IPS-NIHi11 (cell line): ENCODE measurements around the gene NCR3LG1.

Source experiments
- DNase-seq: peaks from one replicate; pipeline ENCODE4 v3.0.0; 2012; ENCODE audit warnings: mixed read lengths, low spot score

The NCR3LG1 gene

GRCh38 chr11:17393472-17393871, 41.9 kb downstream of the NCR3LG1 start:
- DNase-seq = no peak

GRCh38 chr11:17394743-17395390, 43.3 kb downstream of the NCR3LG1 start:
- no peak for DNase-seq

GRCh38 chr11:17395554-17395961, 44.0 kb downstream of the NCR3LG1 start:
- no peak for DNase-seq

- DNase-seq = no peak
These were observed 44.4 kb downstream of the NCR3LG1 start for GRCh38 chr11:17395978-17396377.

- DNase-seq = no peak
These were observed 45.2 kb downstream of the NCR3LG1 start for GRCh38 chr11:17396598-17397310.

- DNase-seq = no peak
These were observed 45.9 kb downstream of the NCR3LG1 start for GRCh38 chr11:17397311-17398002.

GRCh38 chr11:17399236-17399635, 47.6 kb downstream of the NCR3LG1 start:
- no peak for DNase-seq

GRCh38 chr11:17400048-17400775, 48.6 kb downstream of the NCR3LG1 start:
- DNase-seq = no peak

GRCh38 chr11:17401316-17401715, 49.7 kb downstream of the NCR3LG1 start:
- DNase-seq = no peak

- no peak for DNase-seq
These were observed 50.2 kb downstream of the NCR3LG1 start for GRCh38 chr11:17401841-17402240.

GRCh38 chr11:17402486-17402885, 50.9 kb downstream of the NCR3LG1 start:
- DNase-seq = no peak

- DNase-seq = no peak
These were observed 52.6 kb downstream of the NCR3LG1 start for GRCh38 chr11:17403980-17404759.

GRCh38 chr11:17405232-17406005, 53.8 kb downstream of the NCR3LG1 start:
- no peak for DNase-seq

- no peak for DNase-seq
These were observed 54.6 kb downstream of the NCR3LG1 start for GRCh38 chr11:17406082-17406817.

GRCh38 chr11:17406818-17407149, 55.2 kb downstream of the NCR3LG1 start:
- DNase-seq = no peak

GRCh38 chr11:17407575-17407974, 56.0 kb downstream of the NCR3LG1 start:
- DNase-seq = no peak

GRCh38 chr11:17408026-17408425, 56.4 kb downstream of the NCR3LG1 start:
- DNase-seq = no peak

- no peak for DNase-seq
These were observed 57.0 kb downstream of the NCR3LG1 start for GRCh38 chr11:17408641-17409040.

GRCh38 chr11:17410606-17411379, 59.2 kb downstream of the NCR3LG1 start:
- DNase-seq = no peak

- DNase-seq = no peak
These were observed 59.8 kb downstream of the NCR3LG1 start for GRCh38 chr11:17411418-17411817.
